ENCODE results near the gene AWAT1.
"Not testable (repeated sequence)": the region's sequence is repeated elsewhere in the genome, so short reads cannot be mapped to it uniquely, and the experiment has no call there.

Gene AWAT1

GRCh38 chrX:70262952-70263567 is 28.6 kb downstream of the AWAT1 start:
- Histone ChIP-seq H3K27me3 (no peaks in the 10 kb centered on the region), H3K4me3 (no peak overlapping the region), H3K9me3 (no peaks in the 10 kb centered on the region), H3K27ac (no peak overlapping the region), H3K36me3 (no peaks in the 10 kb centered on the region), H3K4me1 (no peaks in the 10 kb centered on the region)
- TF ChIP-seq, protein P1, sequence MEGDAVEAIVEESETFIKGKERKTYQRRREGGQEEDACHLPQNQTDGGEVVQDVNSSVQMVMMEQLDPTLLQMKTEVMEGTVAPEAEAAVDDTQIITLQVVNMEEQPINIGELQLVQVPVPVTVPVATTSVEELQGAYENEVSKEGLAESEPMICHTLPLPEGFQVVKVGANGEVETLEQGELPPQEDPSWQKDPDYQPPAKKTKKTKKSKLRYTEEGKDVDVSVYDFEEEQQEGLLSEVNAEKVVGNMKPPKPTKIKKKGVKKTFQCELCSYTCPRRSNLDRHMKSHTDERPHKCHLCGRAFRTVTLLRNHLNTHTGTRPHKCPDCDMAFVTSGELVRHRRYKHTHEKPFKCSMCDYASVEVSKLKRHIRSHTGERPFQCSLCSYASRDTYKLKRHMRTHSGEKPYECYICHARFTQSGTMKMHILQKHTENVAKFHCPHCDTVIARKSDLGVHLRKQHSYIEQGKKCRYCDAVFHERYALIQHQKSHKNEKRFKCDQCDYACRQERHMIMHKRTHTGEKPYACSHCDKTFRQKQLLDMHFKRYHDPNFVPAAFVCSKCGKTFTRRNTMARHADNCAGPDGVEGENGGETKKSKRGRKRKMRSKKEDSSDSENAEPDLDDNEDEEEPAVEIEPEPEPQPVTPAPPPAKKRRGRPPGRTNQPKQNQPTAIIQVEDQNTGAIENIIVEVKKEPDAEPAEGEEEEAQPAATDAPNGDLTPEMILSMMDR (IDR thresholded peaks at IDR 0.05), result peak; percentile 32 to 34
- DNase-seq, result peak in 1 of 2 donors; percentile 20
- intact Hi-C loops (cut with DNase I; ENCODE audit: low total_unique reads), result no loop called here

DNA sequence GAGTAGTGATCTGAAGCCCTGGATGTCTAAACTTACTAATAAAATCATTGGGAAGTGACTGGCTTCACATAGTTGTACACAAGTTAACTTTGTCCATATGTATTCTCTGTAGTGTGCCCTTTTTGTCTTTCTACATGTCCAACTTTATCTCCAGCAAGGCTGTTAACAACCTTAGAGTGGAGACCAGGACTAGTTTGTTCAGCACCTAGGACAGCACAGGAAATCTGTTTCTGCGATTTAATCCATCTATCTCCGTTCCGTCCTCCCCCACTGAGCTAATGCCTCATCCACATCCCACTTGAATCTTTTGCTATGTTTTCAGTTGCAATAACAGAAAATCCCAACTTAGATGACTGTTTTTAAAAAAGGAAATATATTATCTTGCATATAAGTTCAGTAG is 30.3 kb downstream of the AWAT1 start:
- no peak for DNase-seq
- H3K9me3 ChIP-seq, result no peaks in the 10 kb centered on the region
- TF ChIP-seq, protein P1 (IDR thresholded peaks at IDR 0.05), result no peak
- intact Hi-C loops (cut with DNase I; ENCODE audit: low total_unique reads), result no loop called here
- H3K36me3 ChIP-seq, result no peaks in the 10 kb centered on the region
- no peaks in the 10 kb centered on the region for H3K27me3 ChIP-seq
- H3K4me1 ChIP-seq, result no peaks in the 10 kb centered on the region
- H3K4me3 ChIP-seq, result no peak overlapping the region
- H3K27ac ChIP-seq, result no peak overlapping the region

DNA sequence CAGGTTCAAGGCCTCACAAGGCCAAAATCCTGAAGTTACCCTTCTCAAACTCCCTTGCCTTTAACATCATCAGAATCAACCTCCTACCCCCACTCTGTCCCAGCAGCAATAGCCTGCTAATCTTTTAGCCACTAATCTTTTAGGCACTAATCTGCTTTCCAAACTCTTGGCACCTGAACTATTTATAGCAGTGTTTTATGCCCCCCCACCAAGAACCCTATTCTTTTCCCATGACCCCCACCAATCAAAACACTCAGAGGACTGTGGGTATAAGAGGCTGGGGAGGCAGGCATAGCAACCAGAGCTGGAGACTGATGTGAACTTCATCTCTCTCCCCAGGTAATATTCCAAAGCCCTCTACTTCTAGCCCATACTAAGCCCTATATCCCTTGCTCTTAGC is 33.6 kb downstream of the AWAT1 start, which contains the start of gene ARR3:
Gene ARR3, plus strand, starts transcription at position 301 of the 400 bp plus-strand sequence. CDS start 1,052 bp downstream, outside the sequence.
- Histone ChIP-seq H3K4me1 (no peaks in the 10 kb centered on the region), H3K36me3 (no peaks in the 10 kb centered on the region), H3K4me3 (no peak within 1 kb of the TSS), H3K27ac (no peak within 1 kb of the TSS), H3K9me3 (no peaks in the 10 kb centered on the region), H3K27me3 (no peaks in the 10 kb centered on the region)
- DNase-seq, result no peak
- intact Hi-C loops (cut with DNase I; ENCODE audit: low total_unique reads), result no loop called here
- TF ChIP-seq, protein P1 (IDR thresholded peaks at IDR 0.05), result no peak

GRCh38 chrX:70274029-70274428 is 39.6 kb downstream of the AWAT1 start:
- not testable (repeated sequence) for DNase-seq

GRCh38 chrX:70279081-70279480 is 44.6 kb downstream of the AWAT1 start:
- no peak for DNase-seq
- Histone ChIP-seq H3K4me3 (no peak overlapping the region), H3K9me3 (no peaks in the 10 kb centered on the region), H3K36me3 (peaks cover 0 to 4% (median 0%) of the 10 kb centered on the region in 3 donors), H3K27ac (no peak overlapping the region), H3K27me3 (no peaks in the 10 kb centered on the region), H3K4me1 (no peaks in the 10 kb centered on the region)
- TF ChIP-seq, protein P1 (IDR thresholded peaks at IDR 0.05), result no peak
- intact Hi-C loops (cut with DNase I; ENCODE audit: low total_unique reads), result no loop called here

More at GRCh38 chrX:70274029-70274428, 39.6 kb downstream of the AWAT1 start:
- H3K4me1 ChIP-seq; H3K9me3 ChIP-seq; H3K4me3 ChIP-seq; H3K36me3 ChIP-seq; H3K27ac ChIP-seq; H3K27me3 ChIP-seq; intact Hi-C loops (cut with DNase I; ENCODE audit: low total_unique reads): not testable (repeated sequence)

DNA sequence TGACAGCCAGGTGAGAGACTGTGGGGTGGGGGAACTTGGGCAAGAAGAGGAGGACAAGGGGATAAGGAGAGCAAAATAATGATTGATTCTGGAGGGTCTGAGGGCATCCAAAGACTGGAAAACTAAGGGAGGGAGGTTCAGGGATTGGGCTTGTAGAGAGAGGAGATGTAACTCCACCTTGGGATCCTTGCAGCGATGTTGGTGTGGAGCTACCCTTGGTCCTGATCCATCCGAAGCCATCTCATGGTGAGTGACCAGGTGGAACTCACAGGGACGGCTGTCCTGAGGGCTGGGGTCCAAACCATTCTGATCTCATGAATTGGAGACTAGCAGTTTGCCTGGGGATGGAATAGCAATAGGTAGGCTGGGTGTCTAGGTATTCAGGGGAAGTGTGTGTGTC is 46.1 kb downstream of the AWAT1 start:
- H3K9me3 ChIP-seq, result no peaks in the 10 kb centered on the region
- H3K36me3 ChIP-seq, result peaks cover 0 to 6% (median 4%) of the 10 kb centered on the region in 3 donors
- DNase-seq, result no peak
- no peaks in the 10 kb centered on the region for H3K4me1 ChIP-seq
- H3K27ac ChIP-seq, result no peak overlapping the region
- intact Hi-C loops (cut with DNase I; ENCODE audit: low total_unique reads), result no loop called here
- no peak overlapping the region for H3K4me3 ChIP-seq
- no peaks in the 10 kb centered on the region for H3K27me3 ChIP-seq
- TF ChIP-seq, protein P1 (IDR thresholded peaks at IDR 0.05), result no peak

All from tibial artery (tissue), 4 donors.